ENCODE data around the gene ADGRG3. TPM values are rescaled to one million over a fixed set of nuclear protein-coding genes. Genes with fewer than 3 reads are reported as not detected.

Gene ADGRG3
- total RNA-seq, 2 experiments from 2014 or later, result 0.13 TPM; not detected in 1

DNA sequence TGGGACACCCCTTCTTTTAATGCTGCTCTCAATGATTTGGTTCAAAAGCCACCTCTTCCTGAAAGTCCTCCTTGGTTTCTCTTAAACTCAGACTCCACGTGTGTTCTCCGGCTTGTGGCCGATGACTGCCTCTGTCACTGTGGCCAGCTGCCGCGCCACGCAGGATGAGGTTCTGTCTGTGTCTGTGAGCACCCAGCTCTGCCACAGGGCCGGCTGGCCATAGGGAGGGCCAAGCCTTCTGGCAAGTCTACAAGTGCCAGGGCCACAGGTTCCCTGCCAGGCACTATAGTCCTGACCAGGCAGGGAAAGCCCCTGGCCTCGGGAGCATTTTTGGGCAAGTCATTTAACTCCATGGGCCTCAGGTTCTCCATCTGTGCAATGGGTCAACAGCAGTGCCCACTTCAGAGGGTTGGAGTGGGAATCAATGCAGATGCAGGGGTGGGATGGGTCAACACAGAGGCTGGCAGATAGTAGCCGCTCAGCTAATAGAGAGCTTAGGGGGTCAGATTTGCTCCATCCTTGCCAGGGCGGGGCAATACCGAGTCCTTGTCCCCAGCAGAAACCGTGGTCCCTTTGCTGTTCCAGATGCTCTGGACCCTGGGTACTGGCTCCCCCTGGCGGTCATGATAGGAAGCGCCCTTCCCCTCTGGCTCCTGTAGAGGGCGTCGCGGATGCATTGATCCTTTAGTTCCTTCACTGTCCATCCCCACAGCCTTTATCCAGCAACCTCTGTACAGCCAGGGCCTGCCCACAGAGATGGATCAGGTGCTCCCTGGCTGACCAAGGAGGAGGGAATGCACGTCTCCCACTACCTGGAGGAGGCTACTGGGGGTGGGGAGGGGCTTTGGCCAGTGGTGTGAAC is 19.3 kb upstream of the ADGRG3 start:
- peak; percentile 67 for ATAC-seq
- H3K36me3 Mint-ChIP-seq (ENCODE audit: low read depth), result no peaks in the 10 kb centered on the region
- peak overlapping the region; percentile 82 for H3K27ac Mint-ChIP-seq
- no peaks in the 10 kb centered on the region for H3K27me3 Mint-ChIP-seq (ENCODE audit: low read depth)
- ChIA-PET CTCF (interaction anchor here (0.6 to 9.3 kb wide), 34 partner anchors 9 to 267 kb away, joined by 3 to 244 read pairs (median 7); partner anchors contain the start of genes ADGRG3, ADGRG5 and KATNB1), POLR2A (interaction anchor here (1.8 to 5.4 kb wide), 3 partner anchors 39 to 72 kb away, joined by 11 to 33 read pairs (median 12); no protein-coding TSS in a partner anchor)
- H3K4me1 Mint-ChIP-seq (ENCODE audit: low read depth), result peaks cover 59% of the 10 kb centered on the region
- no peaks in the 10 kb centered on the region for H3K9me3 Mint-ChIP-seq (ENCODE audit: insufficient read depth)
- peak; percentile 93 for DNase-seq
- H3K4me3 Mint-ChIP-seq, result no peak overlapping the region

GRCh38 chr16:57649443-57649751 is 18.7 kb upstream of the ADGRG3 start:
- no peaks in the 10 kb centered on the region for H3K9me3 Mint-ChIP-seq (ENCODE audit: insufficient read depth)
- ATAC-seq (no peak), DNase-seq (no peak)
- ChIA-PET CTCF (interaction anchor here (0.6 to 9.3 kb wide), 20 partner anchors 12 to 118 kb away, joined by 3 to 244 read pairs (median 4); partner anchors contain the start of genes ADGRG3, ADGRG5 and KATNB1), POLR2A (interaction anchor here (5.4 kb wide), 1 partner anchor 57 kb away, joined by 33 read pairs; no protein-coding TSS in a partner anchor)
- H3K27me3 Mint-ChIP-seq (ENCODE audit: low read depth), result no peaks in the 10 kb centered on the region
- no peak overlapping the region for H3K4me3 Mint-ChIP-seq
- H3K27ac Mint-ChIP-seq, result peak overlapping the region; percentile 82
- H3K4me1 Mint-ChIP-seq (ENCODE audit: low read depth), result peaks cover 59% of the 10 kb centered on the region
- H3K36me3 Mint-ChIP-seq (ENCODE audit: low read depth), result no peaks in the 10 kb centered on the region

DNA sequence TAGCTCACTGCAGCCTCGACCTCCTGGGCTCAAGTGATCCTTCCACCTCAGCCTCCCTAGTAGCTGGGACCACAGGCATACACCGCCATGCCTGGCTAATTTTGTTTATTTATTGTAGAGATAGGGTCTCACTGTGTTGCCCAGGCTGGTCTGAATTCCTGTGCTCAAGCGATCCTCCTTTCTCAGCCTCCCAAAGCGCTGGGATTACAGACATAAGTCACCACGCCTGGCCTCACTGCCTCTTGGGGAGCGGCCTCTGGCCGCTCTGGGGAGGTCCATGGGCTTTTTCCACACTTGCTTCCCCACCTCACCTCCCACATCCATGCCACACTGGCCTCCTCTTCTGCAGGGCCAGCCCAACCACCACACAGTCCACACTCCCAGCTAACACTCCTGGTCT is 18.3 kb upstream of the ADGRG3 start:
- POLR2A ChIA-PET, result interaction anchor here (5.4 kb wide), 1 partner anchor 58 kb away, joined by 33 read pairs; no protein-coding TSS in a partner anchor
- H3K4me3 Mint-ChIP-seq, result no peak overlapping the region
- peaks cover 59% of the 10 kb centered on the region for H3K4me1 Mint-ChIP-seq (ENCODE audit: low read depth)
- DNase-seq, result no peak
- no peaks in the 10 kb centered on the region for H3K27me3 Mint-ChIP-seq (ENCODE audit: low read depth)
- ATAC-seq, result no peak
- CTCF ChIA-PET, result interaction anchor here (0.6 to 9.3 kb wide), 20 partner anchors 11 to 118 kb away, joined by 3 to 244 read pairs (median 4); partner anchors contain the start of genes ADGRG3, ADGRG5 and KATNB1
- no peaks in the 10 kb centered on the region for H3K9me3 Mint-ChIP-seq (ENCODE audit: insufficient read depth)
- peak overlapping the region; percentile 11 for H3K27ac Mint-ChIP-seq
- H3K36me3 Mint-ChIP-seq (ENCODE audit: low read depth), result no peaks in the 10 kb centered on the region

DNA sequence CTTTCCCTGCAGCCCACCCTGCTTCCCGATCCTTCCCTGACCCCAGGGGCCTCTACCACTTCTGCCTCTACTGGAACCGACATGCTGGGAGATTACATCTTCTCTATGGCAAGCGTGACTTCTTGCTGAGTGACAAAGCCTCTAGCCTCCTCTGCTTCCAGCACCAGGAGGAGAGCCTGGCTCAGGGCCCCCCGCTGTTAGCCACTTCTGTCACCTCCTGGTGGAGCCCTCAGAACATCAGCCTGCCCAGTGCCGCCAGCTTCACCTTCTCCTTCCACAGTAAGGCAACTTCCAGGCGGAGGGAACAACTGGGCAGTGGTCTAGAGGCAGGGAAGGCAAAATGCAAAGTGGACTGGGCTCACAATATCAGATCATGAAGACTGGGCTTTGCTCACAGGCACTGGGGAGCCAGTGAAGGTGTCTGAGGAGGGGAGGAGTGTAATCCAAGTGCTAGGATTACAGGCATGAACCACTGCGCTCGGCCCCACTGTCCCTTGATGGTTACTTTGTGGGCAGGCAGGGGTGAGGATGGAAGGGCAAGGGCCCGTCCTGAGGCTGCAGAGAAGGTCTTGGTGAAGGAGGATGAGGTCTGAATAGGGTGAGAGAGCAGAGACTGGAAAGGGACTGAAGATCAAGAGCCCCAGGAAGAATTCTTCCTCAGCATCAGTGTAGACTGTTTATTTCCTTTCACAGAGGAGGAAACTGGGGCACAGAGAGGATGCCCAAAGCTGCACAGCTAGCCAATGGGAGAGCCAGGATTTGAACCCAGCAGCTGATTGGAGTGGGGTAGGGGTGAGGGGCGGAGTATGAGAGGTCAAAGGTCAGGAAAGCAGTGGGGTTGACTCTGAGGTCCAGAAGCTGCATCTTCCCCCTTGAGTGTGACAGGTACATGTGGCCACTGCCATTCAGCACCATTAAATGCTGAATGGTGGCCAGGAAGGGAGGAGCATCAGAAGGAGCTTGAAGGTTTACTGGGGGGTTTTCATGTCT is 16.5 kb upstream of the ADGRG3 start:
- peak; percentile 75 for DNase-seq
- CTCF ChIA-PET, result interaction anchor here (1.0 to 9.3 kb wide), 5 partner anchors 18 to 76 kb away, joined by 3 to 244 read pairs (median 8); no protein-coding TSS in a partner anchor
- Mint-ChIP-seq H3K27ac (peak overlapping the region; percentile 70), H3K4me1 (ENCODE audit: low read depth) (peaks cover 63% of the 10 kb centered on the region), H3K36me3 (ENCODE audit: low read depth) (no peaks in the 10 kb centered on the region), H3K9me3 (ENCODE audit: insufficient read depth) (no peaks in the 10 kb centered on the region), H3K4me3 (peak overlapping the region; percentile 39), H3K27me3 (ENCODE audit: low read depth) (no peaks in the 10 kb centered on the region)
- POLR2A ChIA-PET, result interaction anchor here (0.6 to 1.1 kb wide), 2 partner anchors 13 to 59 kb away, joined by 3 read pairs; no protein-coding TSS in a partner anchor
- ATAC-seq, result peak; percentile 64

DNA sequence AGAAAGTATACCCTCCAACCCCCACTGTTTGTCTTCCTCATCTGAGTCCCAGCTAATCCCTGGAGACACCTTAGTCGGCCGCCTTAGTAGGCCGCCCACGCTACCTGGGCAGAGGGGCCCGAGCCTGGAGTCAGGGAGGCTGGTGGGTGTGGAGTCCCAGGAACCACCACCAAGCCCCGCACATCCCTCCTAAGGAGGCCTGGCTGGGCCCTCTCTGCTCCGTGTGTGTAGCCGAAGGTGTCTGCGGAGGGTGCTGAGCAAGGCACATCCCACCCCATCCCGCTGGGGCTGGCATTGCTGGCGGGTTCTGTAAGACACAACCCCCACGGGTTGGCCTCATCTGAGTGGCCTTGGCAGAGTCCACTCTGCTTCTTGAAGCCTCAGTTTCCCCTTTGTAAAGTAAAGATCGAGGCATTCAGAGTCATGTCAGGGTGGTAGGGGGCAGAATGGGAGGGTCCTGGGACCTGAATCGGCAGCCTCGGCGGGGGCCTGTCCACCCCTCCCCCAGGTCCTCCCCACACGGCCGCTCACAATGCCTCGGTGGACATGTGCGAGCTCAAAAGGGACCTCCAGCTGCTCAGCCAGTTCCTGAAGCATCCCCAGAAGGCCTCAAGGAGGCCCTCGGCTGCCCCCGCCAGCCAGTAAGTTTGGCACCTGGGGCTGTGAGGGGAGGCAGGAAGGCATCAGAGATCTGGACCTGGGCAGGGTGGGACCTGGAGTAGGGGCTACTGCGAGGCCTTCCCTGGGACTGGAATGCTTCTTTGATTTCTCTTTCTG is 15.2 kb upstream of the ADGRG3 start:
- ChIA-PET CTCF (interaction anchor here (1.0 to 9.3 kb wide), 5 partner anchors 16 to 77 kb away, joined by 3 to 244 read pairs (median 8); no protein-coding TSS in a partner anchor), POLR2A (interaction anchor here (1.1 kb wide), 1 partner anchor 60 kb away, joined by 3 read pairs; no protein-coding TSS in a partner anchor)
- H3K4me3 Mint-ChIP-seq, result no peak overlapping the region
- DNase-seq (no peak), ATAC-seq (no peak)
- peaks cover 51% of the 10 kb centered on the region for H3K4me1 Mint-ChIP-seq (ENCODE audit: low read depth)
- peak overlapping the region; percentile 36 for H3K27ac Mint-ChIP-seq
- no peaks in the 10 kb centered on the region for H3K36me3 Mint-ChIP-seq (ENCODE audit: low read depth)
- H3K27me3 Mint-ChIP-seq (ENCODE audit: low read depth), result no peaks in the 10 kb centered on the region
- H3K9me3 Mint-ChIP-seq (ENCODE audit: insufficient read depth), result no peaks in the 10 kb centered on the region

- CTCF ChIA-PET, result interaction anchor here (1.7 to 9.3 kb wide), 2 partner anchors 78 kb away, joined by 10 to 244 read pairs; no protein-coding TSS in a partner anchor
- no peaks in the 10 kb centered on the region for H3K27me3 Mint-ChIP-seq (ENCODE audit: low read depth)
- H3K9me3 Mint-ChIP-seq (ENCODE audit: insufficient read depth), result no peaks in the 10 kb centered on the region
- no peak for DNase-seq
- H3K27ac Mint-ChIP-seq, result no peak overlapping the region
- H3K4me3 Mint-ChIP-seq, result no peak overlapping the region
- H3K4me1 Mint-ChIP-seq (ENCODE audit: low read depth), result peaks cover 45% of the 10 kb centered on the region
- no peaks in the 10 kb centered on the region for H3K36me3 Mint-ChIP-seq (ENCODE audit: low read depth)
- POLR2A ChIA-PET, result no interaction called here
- ATAC-seq, result no peak
Measured at GRCh38 chr16:57653936-57654335, 14.2 kb upstream of the ADGRG3 start.

- CTCF ChIA-PET, result interaction anchor here (1.4 kb wide), 1 partner anchor 81 kb away, joined by 3 read pairs; no protein-coding TSS in a partner anchor
- POLR2A ChIA-PET, result no interaction called here
- Mint-ChIP-seq H3K4me3 (no peak overlapping the region), H3K4me1 (ENCODE audit: low read depth) (peaks cover 28% of the 10 kb centered on the region), H3K27me3 (ENCODE audit: low read depth) (no peaks in the 10 kb centered on the region), H3K9me3 (ENCODE audit: insufficient read depth) (no peaks in the 10 kb centered on the region), H3K27ac (peak overlapping the region; percentile 25), H3K36me3 (ENCODE audit: low read depth) (no peaks in the 10 kb centered on the region)
- DNase-seq (no peak), ATAC-seq (no peak)
Measured at GRCh38 chr16:57656342-57656955, 11.7 kb upstream of the ADGRG3 start.

GRCh38 chr16:57657228-57657627 is 10.9 kb upstream of the ADGRG3 start:
- POLR2A ChIA-PET, result no interaction called here
- no peaks in the 10 kb centered on the region for H3K36me3 Mint-ChIP-seq (ENCODE audit: low read depth)
- H3K27ac Mint-ChIP-seq, result no peak overlapping the region
- no peaks in the 10 kb centered on the region for H3K27me3 Mint-ChIP-seq (ENCODE audit: low read depth)
- CTCF ChIA-PET, result interaction anchor here (1.4 kb wide), 1 partner anchor 80 kb away, joined by 3 read pairs; no protein-coding TSS in a partner anchor
- H3K4me3 Mint-ChIP-seq, result no peak overlapping the region
- H3K9me3 Mint-ChIP-seq (ENCODE audit: insufficient read depth), result no peaks in the 10 kb centered on the region
- peaks cover 20% of the 10 kb centered on the region for H3K4me1 Mint-ChIP-seq (ENCODE audit: low read depth)
- DNase-seq, result no peak
- no peak for ATAC-seq

GRCh38 chr16:57658130-57658877 is 9.8 kb upstream of the ADGRG3 start:
- Mint-ChIP-seq H3K36me3 (ENCODE audit: low read depth) (no peaks in the 10 kb centered on the region), H3K4me3 (no peak overlapping the region), H3K27me3 (ENCODE audit: low read depth) (no peaks in the 10 kb centered on the region), H3K4me1 (ENCODE audit: low read depth) (peaks cover 17% of the 10 kb centered on the region), H3K9me3 (ENCODE audit: insufficient read depth) (no peaks in the 10 kb centered on the region), H3K27ac (no peak overlapping the region)
- ChIA-PET POLR2A (no interaction called here), CTCF (interaction anchor here (0.5 to 1.4 kb wide), 2 partner anchors 79 to 109 kb away, joined by 3 to 7 read pairs; no protein-coding TSS in a partner anchor)
- ATAC-seq (no peak), DNase-seq (no peak)
